ENCODE results near the gene CCT6B.
"Not testable (repeated sequence)": the region's sequence is repeated elsewhere in the genome, so short reads cannot be mapped to it uniquely, and the experiment has no call there.

- TF ChIP-seq CTCF (conservative IDR thresholded peaks at IDR 0.05; ENCODE audit: low read length); EZH2phosphoT487 (IDR thresholded peaks at IDR 0.05; ENCODE audit: borderline replicate concordance): not testable (repeated sequence)
Measured at GRCh38 chr17:34950780-34951179, 10.5 kb downstream of the CCT6B start.
